Measurements from ENCODE around the gene ZNF385D. TPM values are rescaled to one million over a fixed set of nuclear protein-coding genes. Genes with fewer than 3 reads are reported as not detected.

Gene ZNF385D
- total and polyA plus RNA-seq, 12 donors = 0.09 to 1.3 (median 0.63) TPM

- Histone ChIP-seq H3K36me3 (replicated peaks in 1 of 2) (no peaks in the 10 kb centered on the region), H3K27me3 (no peaks in the 10 kb centered on the region), H3K4me1 (replicated peaks in 1 of 2) (no peaks in the 10 kb centered on the region), H3K9me3 (replicated peaks in 1 of 3) (no peaks in the 10 kb centered on the region), H3K27ac (no peak overlapping the region), H3K4me3 (no peak overlapping the region)
- intact Hi-C loops (cut with DNase I) = no loop called here
- no peak for TF ChIP-seq POLR2A (IDR thresholded peaks at IDR 0.05)
- TF ChIP-seq, protein P1, sequence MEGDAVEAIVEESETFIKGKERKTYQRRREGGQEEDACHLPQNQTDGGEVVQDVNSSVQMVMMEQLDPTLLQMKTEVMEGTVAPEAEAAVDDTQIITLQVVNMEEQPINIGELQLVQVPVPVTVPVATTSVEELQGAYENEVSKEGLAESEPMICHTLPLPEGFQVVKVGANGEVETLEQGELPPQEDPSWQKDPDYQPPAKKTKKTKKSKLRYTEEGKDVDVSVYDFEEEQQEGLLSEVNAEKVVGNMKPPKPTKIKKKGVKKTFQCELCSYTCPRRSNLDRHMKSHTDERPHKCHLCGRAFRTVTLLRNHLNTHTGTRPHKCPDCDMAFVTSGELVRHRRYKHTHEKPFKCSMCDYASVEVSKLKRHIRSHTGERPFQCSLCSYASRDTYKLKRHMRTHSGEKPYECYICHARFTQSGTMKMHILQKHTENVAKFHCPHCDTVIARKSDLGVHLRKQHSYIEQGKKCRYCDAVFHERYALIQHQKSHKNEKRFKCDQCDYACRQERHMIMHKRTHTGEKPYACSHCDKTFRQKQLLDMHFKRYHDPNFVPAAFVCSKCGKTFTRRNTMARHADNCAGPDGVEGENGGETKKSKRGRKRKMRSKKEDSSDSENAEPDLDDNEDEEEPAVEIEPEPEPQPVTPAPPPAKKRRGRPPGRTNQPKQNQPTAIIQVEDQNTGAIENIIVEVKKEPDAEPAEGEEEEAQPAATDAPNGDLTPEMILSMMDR (IDR thresholded peaks at IDR 0.05) = no peak
- 41 to 55% (median 44%) methylated on average over 5 of the region's 5 CpGs for WGBS, 4 donors
- no peak for DNase-seq
Measured at GRCh38 chr3:21533002-21533401, 218.0 kb downstream of the ZNF385D start.

DNA sequence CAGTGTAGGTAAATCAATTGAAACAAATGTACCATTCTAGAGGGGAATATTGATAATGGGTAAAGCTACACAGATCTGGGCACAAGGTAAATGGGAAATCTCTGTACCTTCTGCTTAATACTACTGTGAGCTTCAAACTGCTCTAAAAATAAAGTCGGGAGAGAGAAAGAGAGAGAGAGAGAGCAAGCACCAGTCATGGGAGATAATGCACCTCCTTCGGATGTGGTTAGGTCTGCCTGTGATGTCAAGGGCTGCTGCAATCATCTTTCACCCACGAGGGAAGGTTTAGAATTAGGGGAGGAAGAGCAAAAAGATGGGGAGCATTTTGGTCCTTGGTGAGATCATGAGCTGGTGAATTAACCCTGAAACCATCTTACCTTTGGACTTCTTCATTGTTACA lies 219.1 kb downstream of the ZNF385D start:
- no peaks in the 10 kb centered on the region for H3K36me3 ChIP-seq (replicated peaks in 1 of 2)
- no peaks in the 10 kb centered on the region for H3K9me3 ChIP-seq (replicated peaks in 1 of 3)
- no peaks in the 10 kb centered on the region for H3K4me1 ChIP-seq (replicated peaks in 1 of 2)
- H3K27ac ChIP-seq = no peak overlapping the region
- no peaks in the 10 kb centered on the region for H3K27me3 ChIP-seq
- intact Hi-C loops (cut with DNase I) = no loop called here
- DNase-seq = no peak
- no peak overlapping the region for H3K4me3 ChIP-seq
- TF ChIP-seq, protein P1 (IDR thresholded peaks at IDR 0.05) = no peak
- TF ChIP-seq POLR2A (IDR thresholded peaks at IDR 0.05) = no peak
- WGBS, 4 donors = 59 to 78% (median 70%) methylated on average over 3 of the region's 3 CpGs

GRCh38 chr3:21528291-21528995 lies 222.6 kb downstream of the ZNF385D start:
- intact Hi-C loops (cut with DNase I) = no loop called here
- no peak for TF ChIP-seq POLR2A (IDR thresholded peaks at IDR 0.05)
- TF ChIP-seq, protein P1 (IDR thresholded peaks at IDR 0.05) = no peak
- DNase-seq = no peak

GRCh38 chr3:21526461-21526860 lies 224.5 kb downstream of the ZNF385D start:
- 90 to 96% (median 92%) methylated on average over 4 of the region's 4 CpGs for WGBS, 4 donors
- Histone ChIP-seq H3K4me3 (no peak overlapping the region), H3K36me3 (replicated peaks in 1 of 2) (no peaks in the 10 kb centered on the region), H3K4me1 (replicated peaks in 1 of 2) (no peaks in the 10 kb centered on the region), H3K27ac (no peak overlapping the region), H3K9me3 (replicated peaks in 1 of 3) (no peaks in the 10 kb centered on the region), H3K27me3 (no peaks in the 10 kb centered on the region)
- no peak for DNase-seq
- TF ChIP-seq POLR2A (IDR thresholded peaks at IDR 0.05) = no peak
- TF ChIP-seq, protein P1 (IDR thresholded peaks at IDR 0.05) = no peak
- intact Hi-C loops (cut with DNase I) = no loop called here

More at GRCh38 chr3:21528291-21528995, 222.6 kb downstream of the ZNF385D start:
- 60 to 73% (median 71%) methylated on average over 2 of the region's 2 CpGs for WGBS, 4 donors
- H3K27ac ChIP-seq = no peak overlapping the region
- H3K4me3 ChIP-seq = no peak overlapping the region
- H3K36me3 ChIP-seq (replicated peaks in 1 of 2) = no peaks in the 10 kb centered on the region
- no peaks in the 10 kb centered on the region for H3K4me1 ChIP-seq (replicated peaks in 1 of 2)
- no peaks in the 10 kb centered on the region for H3K27me3 ChIP-seq
- no peaks in the 10 kb centered on the region for H3K9me3 ChIP-seq (replicated peaks in 1 of 3)
